SW 1271 (cell line): ENCODE data around the gene KCNMA1.

Experiments used
- DNase-seq, 2 experiments: peaks; one replicate each; lab custom pipeline; 2025; lab: John Stamatoyannopoulos, UW

Gene KCNMA1

DNA sequence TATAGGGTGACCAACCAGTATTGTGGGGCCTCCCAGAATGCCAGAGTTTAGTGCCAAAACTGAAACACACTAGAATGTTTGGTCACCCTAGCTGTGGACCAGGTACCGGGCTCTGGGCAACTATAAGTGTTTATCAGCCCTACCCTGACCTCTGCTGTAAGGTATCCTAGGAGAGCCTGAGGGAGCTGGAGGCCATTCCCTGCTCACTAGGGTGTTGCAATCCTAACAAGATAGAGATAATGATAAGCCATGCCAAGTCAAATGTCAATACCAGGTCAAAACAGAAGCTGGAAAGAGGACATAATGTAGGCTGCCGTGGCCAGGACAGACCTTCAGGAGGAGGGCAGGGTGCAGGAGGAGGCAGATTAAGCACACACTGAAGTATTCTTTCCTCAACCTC is 151.8 kb downstream of the KCNMA1 start:
- no peak for DNase-seq

DNA sequence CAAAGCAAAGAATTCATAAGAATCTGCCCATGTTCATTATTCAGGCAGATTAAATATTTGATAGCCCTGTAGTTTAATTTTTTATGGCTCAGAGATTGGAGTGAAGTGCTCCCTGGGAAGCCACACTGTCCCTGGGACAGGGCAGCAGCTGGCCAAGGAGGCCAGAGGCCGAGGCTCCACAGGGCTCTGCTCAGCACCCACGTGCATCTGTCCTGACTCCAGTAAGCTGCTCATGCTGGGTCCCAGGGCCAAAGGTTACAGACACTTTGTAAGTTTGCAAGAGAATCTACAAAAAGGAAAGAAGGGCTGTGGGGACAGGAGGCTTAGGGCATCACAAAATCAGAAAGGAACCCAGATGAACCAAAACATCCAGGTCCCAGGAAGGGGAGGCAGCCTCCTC is 155.5 kb downstream of the KCNMA1 start:
- no peak for DNase-seq

DNA sequence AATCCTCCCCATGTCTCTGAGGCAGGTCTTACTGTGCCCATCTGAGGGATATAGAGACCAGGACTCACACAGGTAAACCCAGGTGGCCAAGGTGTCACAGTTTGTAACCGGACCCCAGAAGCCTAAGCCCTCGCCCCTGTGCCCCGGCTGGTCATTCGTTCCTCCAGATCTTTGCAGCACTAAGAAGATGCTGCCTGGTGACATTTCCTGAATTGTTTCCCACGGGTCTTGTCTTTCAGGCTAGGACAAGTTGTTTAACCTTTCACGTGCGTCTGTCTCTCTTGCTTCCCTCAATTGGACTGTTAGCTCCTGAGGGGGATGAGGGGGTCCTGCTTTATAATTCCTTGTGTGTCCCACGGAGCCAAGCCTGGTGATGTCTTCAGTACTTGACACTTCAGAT is 158.0 kb downstream of the KCNMA1 start:
- DNase-seq, result no peak

DNA sequence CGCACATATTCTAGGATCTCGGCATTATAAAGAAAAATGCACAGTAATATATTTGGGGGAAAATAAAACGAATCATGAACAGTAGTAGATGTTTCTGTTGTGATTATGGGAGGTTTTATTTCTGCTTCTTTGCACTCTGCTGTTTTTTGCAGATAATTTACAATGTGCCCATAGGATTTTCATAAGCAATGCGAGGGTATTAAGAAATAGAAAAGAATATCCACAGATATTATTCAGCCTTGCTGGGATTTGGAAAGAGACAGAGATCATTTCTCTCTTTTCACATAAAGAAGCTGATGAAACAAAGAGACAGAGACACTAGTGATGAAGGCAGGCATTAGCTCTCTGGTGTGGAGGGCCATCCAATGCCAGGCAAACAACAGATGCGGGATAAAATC is 158.6 kb downstream of the KCNMA1 start:
- no peak for DNase-seq

DNA sequence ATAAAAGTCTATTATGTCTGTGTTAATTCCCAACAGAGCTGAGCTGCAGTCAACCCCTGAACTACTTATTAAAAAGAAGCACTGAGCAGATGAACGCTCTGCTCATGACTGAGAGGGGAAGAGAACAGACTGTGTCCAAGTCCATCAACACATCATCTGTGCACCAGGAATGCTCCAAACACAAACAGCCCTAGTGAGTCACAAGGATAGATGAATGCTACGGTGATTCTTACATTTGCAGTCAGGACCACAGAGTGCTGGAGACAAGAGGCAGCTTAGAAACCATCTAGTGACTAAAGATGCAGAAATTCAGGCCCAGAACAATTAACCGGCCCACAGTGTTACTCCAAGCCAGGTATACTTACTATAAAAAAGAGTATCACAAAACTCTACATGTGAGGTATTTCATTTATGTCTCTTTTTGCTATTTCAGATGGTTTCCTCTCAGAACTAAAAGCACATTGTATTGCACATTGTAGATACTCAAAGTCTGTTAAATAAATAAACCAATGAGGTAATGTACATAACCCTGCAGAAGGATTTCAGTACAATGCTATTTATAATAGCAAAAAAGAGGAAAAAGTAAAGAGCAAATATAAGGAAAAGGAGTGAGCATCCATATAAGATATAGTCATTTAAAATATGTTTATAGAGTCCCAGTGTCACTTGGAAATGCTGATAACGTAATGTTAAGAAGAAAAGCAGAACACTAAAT is 159.2 kb downstream of the KCNMA1 start:
- no peak for DNase-seq

DNA sequence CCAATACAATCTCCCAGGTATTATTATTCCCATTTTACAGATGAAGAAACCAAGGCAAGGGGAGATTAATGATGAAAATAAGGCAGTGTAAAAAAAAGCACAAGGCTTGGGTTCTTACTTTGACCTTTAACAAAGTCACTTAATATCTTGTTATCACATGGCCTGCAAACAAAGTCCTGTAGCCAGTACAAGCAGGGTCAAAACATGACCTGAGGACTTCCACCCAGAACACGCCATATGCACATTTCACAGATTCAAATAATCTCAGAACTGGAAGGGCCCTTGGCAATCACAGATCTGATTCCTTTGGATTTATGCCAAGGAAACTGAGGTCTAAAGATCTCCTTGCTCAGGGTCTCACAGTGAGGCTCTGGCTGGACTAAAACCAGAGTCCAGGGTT is 162.1 kb downstream of the KCNMA1 start:
- DNase-seq, result no peak

DNA sequence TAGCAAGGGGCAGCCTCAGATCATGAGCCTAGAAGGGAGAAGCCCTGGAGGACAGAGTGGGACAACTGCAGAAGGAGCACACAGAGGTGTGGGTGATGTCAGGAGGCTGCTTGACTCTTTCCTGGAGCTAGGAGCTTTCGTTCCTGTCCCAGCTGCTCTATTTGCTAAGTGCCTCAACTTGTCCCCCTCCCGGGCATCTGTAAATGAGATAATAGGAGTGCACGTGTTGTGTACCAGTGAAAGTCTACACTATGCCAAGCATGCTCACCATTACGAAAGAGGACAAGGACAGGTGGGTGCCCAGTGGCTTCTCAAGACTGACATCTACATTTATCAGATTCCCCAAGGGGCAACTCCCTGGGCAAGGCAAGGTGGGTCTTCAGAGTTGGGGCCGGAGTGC is 162.7 kb downstream of the KCNMA1 start:
- no peak for DNase-seq

DNA sequence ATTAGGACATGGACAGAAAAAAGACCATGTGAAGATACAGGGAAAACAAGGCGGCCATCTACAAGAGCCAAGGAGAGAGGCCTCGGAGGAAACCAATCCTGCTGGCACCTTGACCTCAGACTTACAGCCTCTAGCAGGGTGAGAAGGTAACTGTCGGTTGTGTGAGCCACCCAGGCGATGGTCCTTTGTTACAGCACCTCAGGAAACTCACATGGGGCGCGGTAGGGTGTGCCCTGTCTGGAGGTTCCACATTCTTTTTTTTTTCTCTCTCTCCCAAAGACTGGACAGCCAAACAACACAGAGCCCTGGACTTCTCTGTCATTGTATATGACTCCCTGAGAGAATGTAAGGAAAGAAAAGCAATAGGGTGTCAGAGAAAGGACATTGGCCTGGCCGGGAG is 163.2 kb downstream of the KCNMA1 start:
- DNase-seq, result no peak

DNA sequence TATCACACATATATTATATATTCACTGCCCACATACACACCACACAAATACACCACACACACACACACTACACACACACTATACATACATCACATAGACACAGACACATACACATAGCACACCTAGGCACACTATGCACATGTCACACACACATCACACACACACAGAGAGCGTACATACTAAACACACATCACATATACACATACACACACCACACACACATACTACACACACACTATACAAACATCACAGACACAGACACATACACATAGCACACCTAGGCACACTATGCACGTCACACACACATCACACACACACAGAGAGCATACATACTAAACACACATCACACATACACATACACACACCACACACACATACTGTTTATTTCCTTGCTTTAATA is 165.5 kb downstream of the KCNMA1 start:
- no peak for DNase-seq

DNA sequence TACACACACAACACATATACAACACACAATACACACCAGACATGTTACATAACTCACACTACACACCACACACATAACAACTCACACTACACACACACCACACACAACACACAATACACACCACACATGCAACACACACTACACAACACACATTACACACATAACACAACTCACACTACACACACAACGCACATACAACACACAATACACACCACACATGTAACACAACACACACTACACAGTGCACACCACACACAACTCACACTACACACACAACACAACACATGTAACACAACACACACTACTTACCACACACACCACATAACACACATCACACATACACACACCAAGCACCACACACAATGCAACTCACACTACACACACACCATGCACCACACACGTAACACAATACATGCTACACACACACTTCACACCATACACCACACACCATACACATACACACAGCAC is 166.5 kb downstream of the KCNMA1 start:
- no peak for DNase-seq

DNA sequence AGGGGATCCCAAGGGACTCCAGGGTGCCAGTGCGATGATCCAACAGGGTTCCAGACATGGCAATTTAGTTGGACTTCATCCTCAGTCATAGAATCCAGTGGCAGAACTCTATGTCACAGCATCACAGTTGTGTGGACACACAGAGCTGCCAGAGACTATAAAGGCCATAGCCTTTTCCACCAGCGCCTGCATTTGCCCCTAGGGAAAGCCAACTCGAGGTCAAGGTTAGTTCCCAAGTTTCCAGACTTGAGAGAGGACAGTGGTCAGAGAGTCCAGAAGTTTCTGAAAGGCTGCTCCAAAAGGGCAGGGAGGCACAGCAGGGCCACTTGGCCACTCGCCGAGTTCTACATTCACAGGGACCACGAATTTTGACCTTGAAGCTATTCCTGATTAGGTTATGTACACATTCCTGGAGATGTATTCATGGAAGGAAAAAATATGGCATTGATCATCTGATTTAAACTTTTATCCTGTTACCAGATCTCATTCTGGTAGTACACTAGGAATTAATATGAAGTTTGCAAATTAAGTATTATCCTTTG is 170.1 kb downstream of the KCNMA1 start:
- no peak for DNase-seq

DNA sequence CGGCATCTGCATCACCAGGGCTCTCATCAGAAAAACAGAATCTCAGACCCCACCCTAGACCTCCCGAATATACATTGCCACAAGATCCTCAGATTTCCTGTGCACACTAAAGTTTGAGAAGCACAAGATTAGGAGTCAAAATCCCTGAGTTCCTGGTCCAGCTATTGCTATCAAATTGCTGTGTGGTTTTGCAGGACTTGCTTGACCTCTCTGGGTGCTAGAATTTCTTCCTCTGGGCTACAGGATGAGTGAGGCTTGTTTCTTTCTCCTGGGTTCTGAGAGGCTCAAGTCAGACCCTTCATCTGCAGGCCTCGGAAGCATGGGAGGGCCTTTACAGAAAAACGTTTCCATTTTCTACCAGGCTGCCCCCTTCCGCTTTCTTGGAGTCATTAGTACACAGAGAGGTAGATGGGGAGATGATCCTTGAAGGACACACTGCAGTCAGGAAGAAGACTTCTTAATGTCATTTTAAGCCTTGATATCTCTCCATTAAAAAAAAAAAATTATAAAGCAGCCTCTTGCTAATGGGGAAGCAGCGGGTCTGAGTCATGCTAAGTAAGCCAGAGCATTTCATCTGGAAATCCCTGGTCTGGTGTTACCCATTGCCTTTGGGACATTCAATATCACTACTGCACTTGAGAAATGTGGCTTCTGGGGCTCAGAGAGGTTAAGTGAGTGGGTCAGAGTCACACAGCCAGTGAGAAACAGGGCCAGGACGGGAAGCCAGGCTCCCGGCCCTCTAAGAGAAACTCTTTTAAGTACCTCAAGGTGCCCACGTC is 173.5 kb downstream of the KCNMA1 start:
- no peak for DNase-seq

DNA sequence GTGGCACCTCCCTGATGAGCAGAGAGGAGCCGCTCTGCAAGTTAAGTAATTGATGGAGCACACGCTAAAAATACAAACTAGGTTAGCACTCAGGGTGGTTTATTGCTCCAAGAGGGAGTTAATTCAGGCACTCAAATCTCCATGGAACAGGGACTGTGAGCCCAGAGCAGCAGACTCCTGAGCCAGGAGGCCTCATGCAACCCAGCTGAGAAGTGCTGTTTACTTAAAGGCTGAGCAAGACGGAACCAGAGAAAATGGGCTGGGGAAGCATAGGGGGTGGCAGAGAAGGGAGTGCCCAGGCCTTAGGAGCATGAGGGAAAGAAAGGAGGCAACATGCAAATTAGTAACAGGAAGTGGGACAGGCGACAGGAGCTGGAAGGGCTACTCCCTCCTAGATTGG is 174.1 kb downstream of the KCNMA1 start:
- DNase-seq, result no peak

DNA sequence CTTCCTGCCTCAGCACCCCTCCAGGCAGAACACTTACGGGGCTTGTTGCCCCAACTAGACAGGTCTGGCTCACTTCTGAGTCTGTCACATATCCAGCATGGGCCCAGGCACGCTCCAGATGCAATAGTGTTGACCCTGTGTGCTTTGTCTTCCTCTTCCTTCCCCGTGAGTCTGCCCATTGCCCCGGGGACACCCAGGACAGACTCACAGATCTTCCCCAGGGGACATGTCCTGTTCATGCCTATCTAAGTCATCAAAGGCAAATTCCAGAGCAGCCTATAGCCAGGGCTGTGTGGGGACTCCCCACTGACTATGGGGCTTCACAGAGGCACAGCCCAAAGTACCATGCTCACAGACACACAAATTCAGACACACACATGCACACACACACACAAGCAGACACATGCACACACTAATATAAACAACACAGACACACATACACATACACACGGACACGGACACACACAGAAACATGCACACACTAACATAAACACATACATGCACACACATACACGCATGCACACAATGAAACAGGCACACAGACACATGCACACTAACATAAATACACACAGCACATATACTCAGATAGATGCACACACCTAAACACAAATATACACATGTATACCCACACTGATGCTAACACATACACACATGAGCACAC is 175.8 kb downstream of the KCNMA1 start:
- DNase-seq, result no peak

DNA sequence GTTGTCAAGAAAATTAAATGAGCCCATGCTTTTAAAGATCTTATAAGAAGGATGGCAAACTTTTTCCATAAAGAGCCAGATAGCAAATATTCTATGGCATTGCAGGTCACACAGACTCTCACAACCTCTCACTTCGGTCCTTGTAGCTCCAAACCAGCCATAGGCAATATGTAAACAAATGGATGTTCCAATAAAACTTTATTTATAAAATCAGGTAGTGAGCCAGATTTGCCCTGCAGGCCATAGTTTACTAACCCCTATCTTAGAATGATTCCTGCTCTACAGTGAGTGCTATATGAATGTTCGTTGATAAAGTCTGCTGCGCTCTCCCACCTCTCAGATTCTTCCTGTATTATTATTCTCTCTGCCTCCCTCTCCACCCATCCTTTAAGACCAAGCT is 177.7 kb downstream of the KCNMA1 start:
- no peak for DNase-seq

DNA sequence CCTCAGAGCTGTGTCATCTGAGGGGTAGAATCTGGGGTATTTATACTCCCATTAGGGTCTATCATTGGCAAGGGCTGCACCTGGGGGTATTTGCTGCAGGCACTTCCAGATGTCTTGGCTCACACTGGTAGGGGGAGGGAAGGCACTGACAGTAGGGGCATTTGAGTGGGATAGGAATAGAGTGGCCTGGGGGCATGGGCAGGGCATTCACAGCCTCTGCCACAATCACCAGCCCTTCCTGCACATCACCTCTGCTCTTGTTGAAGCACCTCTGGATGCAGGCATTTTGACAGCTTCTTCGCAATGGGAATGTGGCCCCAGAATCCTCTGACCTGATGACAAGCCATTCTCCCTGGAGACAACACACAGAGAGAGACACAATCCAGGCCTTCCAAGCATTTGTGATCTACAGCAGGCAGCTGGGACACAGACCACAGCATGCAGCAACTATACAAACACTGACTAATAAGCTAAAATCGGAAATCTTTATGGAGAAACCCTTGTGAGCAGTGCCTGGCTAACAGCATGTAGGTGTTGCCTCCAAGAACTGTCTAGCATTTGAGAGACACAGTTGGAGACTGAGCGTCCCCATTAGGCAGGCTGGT is 178.5 kb downstream of the KCNMA1 start:
- no peak for DNase-seq

DNA sequence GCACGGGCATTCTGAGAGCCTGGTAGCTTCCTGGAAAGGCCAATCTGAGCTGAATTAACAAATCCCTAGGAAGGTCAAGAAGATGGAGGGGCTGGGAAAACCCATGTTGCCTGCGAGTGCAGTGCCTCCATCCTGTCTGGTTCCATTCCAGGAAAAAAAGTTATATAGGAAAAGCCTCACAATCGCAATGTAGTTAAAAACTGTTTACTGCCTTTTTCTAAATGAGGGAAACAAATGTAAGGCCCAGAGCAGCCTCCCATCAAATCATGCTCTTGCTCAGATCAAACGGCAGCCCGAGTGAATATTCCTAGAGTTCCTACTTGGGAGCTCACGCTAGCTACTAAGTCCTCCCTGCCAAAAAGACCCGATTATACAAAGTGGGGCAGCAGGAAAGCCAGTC is 179.9 kb downstream of the KCNMA1 start:
- DNase-seq, result no peak

DNA sequence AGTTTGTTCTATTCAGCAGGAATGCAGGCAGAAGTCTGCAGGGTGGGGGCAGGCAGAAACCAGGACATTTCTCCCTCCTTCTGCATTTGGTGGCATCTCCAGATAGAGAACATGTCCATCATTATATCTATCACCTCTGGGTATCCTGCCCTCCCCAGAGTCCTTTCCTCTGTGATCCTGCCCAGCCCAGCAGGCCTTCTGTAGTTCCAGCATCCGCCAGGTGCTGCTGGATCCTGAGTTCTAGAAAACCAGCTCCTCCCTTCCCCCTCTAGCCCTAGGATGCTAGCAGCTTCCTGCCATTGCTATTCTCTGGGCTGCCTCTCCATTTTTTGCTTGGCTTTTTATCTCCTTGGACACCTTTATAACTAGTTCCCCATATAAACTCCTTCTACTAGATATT is 180.3 kb downstream of the KCNMA1 start:
- DNase-seq, result no peak

DNA sequence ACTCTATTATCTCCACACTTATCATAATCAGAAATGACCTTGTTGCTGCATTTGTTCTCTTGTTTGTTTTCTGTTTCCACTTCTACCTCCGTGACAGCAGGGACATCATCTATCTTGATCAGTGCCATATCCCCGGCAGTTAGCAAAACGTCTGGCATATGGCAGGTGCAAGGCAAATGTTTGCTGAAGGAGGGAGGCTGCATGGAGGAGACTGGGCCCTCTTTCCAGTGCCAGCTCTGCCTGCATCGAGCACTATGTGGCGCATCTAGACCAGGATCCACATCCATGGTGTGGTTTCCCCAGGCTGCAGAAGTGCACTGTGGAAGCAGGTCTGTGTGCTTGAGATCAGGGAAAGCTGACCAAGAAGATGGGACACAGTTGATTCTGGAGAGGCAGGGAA is 181.2 kb downstream of the KCNMA1 start:
- DNase-seq, result no peak

DNA sequence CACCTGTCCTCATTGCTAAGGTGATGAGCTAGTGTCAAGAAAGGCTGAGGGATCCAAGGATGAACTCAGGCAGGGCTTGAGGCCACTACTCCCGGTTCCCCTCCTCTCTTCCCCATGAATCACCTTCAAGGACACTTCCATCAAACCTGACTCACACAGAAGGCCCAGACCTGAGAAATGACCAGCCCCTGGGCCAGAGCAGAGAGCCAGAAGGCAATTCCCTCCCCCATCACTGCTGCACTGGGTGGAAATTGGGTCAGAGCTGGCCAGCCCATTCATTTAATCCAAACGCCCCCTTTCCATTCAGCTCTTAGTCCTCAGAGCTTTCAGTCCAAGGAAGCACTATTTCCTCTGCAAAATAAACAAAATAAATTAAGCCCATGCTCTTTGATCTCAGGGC is 182.0 kb downstream of the KCNMA1 start:
- DNase-seq, result peak in 1 of 2 experiments; percentile 1

DNA sequence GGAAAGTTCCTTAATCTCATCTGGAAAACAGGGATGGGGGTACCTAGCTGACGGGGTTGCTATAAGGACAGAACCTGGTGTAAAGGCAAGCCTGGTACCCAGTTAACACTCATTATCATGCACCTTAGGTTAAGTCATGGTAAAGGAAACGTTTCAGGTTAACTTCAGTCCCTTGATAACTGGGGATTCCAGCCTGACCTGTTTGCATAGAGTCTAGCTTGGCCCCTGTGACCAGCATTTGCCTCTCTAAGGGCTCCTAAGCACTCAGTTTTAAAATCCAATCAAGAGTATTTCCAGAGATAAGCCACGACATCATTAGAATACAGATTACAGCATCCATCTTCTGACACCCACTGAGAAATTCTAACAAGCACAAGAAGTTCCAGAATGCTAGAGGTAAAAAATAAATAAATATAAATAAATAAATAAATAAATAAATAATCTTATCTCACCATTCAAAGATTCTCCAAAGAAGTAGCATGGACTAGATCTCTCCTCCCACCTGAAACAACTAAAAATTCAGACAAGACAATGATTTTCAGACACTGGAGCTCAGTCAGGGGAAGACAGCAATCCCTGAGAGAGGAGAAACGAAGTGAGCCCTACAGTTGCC is 184.6 kb downstream of the KCNMA1 start:
- no peak for DNase-seq

DNA sequence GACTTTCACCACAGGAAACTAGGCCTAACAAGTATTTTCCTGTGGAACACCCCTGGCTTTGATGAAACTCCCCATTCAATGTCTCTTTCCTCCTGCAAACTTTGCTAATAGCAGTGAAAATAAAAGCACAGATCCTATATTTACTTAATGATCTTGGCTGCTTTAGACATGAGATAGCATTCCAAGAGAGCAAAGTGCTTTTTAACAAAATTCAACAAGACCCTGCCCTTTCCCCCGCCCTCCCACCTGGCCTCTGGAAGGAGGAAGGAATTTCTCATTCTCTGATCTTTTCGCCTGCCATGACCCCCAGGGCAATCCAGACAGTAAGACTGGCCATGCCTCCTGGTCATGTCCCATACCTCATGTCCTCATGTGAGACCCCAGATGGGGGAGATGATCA is 185.7 kb downstream of the KCNMA1 start:
- no peak for DNase-seq
